A549 (cell line): ENCODE results near the gene COL16A1. TPM values are rescaled to one million over a fixed set of nuclear protein-coding genes. Genes with fewer than 3 reads are reported as not detected.
A peak's percentile ranks its signal among the peaks of the same experiment; 100 is the strongest.

Experiments
- ATAC-seq, 2 experiments: fragments of 200-7000 bp in 1 of 2; fragments of >200 bp in 1 of 2; cut with Nextera tagmentation in 1 of 2; cut with Tn5 transposase in 1 of 2; 3 replicates each; pipeline versions ENCODE4 v1.8.0 to v1.9.1; 2018 to 2020; ENCODE audit warnings: mild to moderate bottlenecking in 1 of 2, moderate library complexity in 1 of 2
- CTCF ChIA-PET: fragments of 300-600 bp; sonication (Branson Sonifier 250); formaldehyde crosslinking; extraction: SDS; loops from one replicate; lab custom pipeline; 2021; ENCODE audit warnings: antibody characterized with exemption, inconsistent platforms; lab: Yijun Ruan, JAX
- POLR2A ChIA-PET: fragments of 350-600 bp; formaldehyde crosslinking; extraction: SDS; loops from one replicate; lab custom pipeline; 2021; ENCODE audit warnings: antibody characterized with exemption, inconsistent platforms; lab: Yijun Ruan, JAX
- DNase-seq, 2 experiments: peaks; one replicate each; pipeline versions ENCODE4 v3.0.0 to v3.0.0-alpha.2; 2011 to 2016; ENCODE audit warnings: low read depth in 1 of 2, low spot score in 1 of 2
- FAIRE-seq: peaks from 2 replicates; lab custom pipeline; 2011; peaks lifted over from hg19 to GRCh38; lab: Jason Lieb, UNC
- H3K27ac ChIP-seq, 2 experiments: fragments of >200 bp; sonication (Bioruptor Twin); formaldehyde crosslinking; 3 replicates each; pipeline ENCODE4 v1.5.1; 2016 to 2017
- H3K4me1 ChIP-seq: fragments of >200 bp; sonication (Bioruptor Twin); formaldehyde crosslinking; 3 replicates; pipeline ENCODE4 v1.6.1; 2016
- H3K4me2 ChIP-seq: fragments of >200 bp; sonication (Bioruptor Twin); formaldehyde crosslinking; 3 replicates; pipeline ENCODE4 v1.6.1; 2016
- H3K4me3 ChIP-seq: fragments of >200 bp; sonication (Bioruptor Twin); formaldehyde crosslinking; 3 replicates; pipeline ENCODE4 v1.5.1; 2016
- H3K9me3 ChIP-seq: fragments of >200 bp; sonication (Bioruptor Twin); formaldehyde crosslinking; 3 replicates; pipeline ENCODE4 v1.6.1; 2016
- CBX2 ChIP-seq: fragments of 200-600 bp; sonication (generic); IDR thresholded peaks from 2 replicates; pipeline ENCODE4 v1.6.1; 2016; ENCODE audit warnings: low read depth, mild to moderate bottlenecking, borderline replicate concordance
- CEBPB ChIP-seq, 2 experiments: fragments of >200 bp in 1 of 2; sonication (Bioruptor Twin) in 1 of 2; formaldehyde crosslinking in 1 of 2; IDR thresholded peaks; 2 replicates each; pipeline ENCODE4 v1.6.1; 2012 to 2016
- CHD2 ChIP-seq: fragments of 150-350 bp; IDR thresholded peaks from 2 replicates; pipeline ENCODE4 v1.6.1; 2014; ENCODE audit warnings: low read length; ENCODE audit not compliant: partially characterized antibody
- CHD4 ChIP-seq: fragments of 200-600 bp; sonication (generic); IDR thresholded peaks from 2 replicates; pipeline ENCODE4 v1.6.1; 2016; ENCODE audit warnings: antibody characterized with exemption, mild to moderate bottlenecking, borderline replicate concordance
- E2F6 ChIP-seq: IDR thresholded peaks from 2 replicates; pipeline ENCODE4 v1.6.1; 2012; ENCODE audit warnings: low read depth, borderline replicate concordance
- EHF ChIP-seq: fragments of 250-450 bp; sonication (Bioruptor Pico); IDR thresholded peaks from 2 replicates; pipeline ENCODE4 v1.5.0; 2020; ENCODE audit warnings: mild to moderate bottlenecking
- EHMT2 ChIP-seq: fragments of 200-600 bp; sonication (generic); IDR thresholded peaks from 2 replicates; pipeline ENCODE4 v1.6.1; 2016; ENCODE audit warnings: antibody characterized with exemption, low read depth, mild to moderate bottlenecking, moderate library complexity
- FOSB ChIP-seq: fragments of 250-450 bp; sonication (Bioruptor Pico); IDR thresholded peaks from 2 replicates; pipeline ENCODE4 v1.5.0; 2020; ENCODE audit warnings: mild to moderate bottlenecking, moderate library complexity
- GATA3 ChIP-seq: IDR thresholded peaks from 2 replicates; pipeline ENCODE4 v1.6.1; 2012; ENCODE audit warnings: borderline replicate concordance
- HOXA7 ChIP-seq: fragments of 250-450 bp; sonication (Bioruptor Pico); IDR thresholded peaks from 2 replicates; pipeline ENCODE4 v1.5.0; 2020; ENCODE audit warnings: mild to moderate bottlenecking, moderate library complexity
- JUNB ChIP-seq: fragments of >200 bp; sonication (Bioruptor Twin); formaldehyde crosslinking; IDR thresholded peaks from 2 replicates; pipeline ENCODE4 v1.6.1; 2016
- MAZ ChIP-seq: fragments of 150-350 bp; IDR thresholded peaks from 2 replicates; pipeline ENCODE4 v1.6.1; 2014; ENCODE audit warnings: antibody characterized with exemption, low read depth, low read length, borderline replicate concordance
- MYC ChIP-seq: IDR thresholded peaks from 2 replicates; pipeline ENCODE4 v1.6.1; 2012; ENCODE audit warnings: mild to moderate bottlenecking, inconsistent platforms, low read length, improper control_type of control experiment, borderline replicate concordance
- NPAS2 ChIP-seq: fragments of 250-450 bp; sonication (Bioruptor Pico); IDR thresholded peaks from 2 replicates; pipeline ENCODE4 v1.8.0; 2022; ENCODE audit warnings: mild to moderate bottlenecking, moderate library complexity, borderline replicate concordance
- NR3C1 ChIP-seq: fragments of >200 bp; sonication (Bioruptor Twin); formaldehyde crosslinking; IDR thresholded peaks from 3 replicates; pipeline ENCODE4 v1.6.1; 2017
- PHF8 ChIP-seq: fragments of 200-600 bp; sonication (generic); IDR thresholded peaks from 2 replicates; pipeline ENCODE4 v1.6.1; 2016; ENCODE audit warnings: low read depth, mild to moderate bottlenecking, antibody characterized with exemption, moderate library complexity, borderline replicate concordance
- POLR2A ChIP-seq: IDR thresholded peaks from 2 replicates; pipeline ENCODE4 v1.6.1; 2012; ENCODE audit warnings: mild to moderate bottlenecking, low read length
- RAD21 ChIP-seq, 2 experiments: fragments of >200 bp in 1 of 2; sonication (Bioruptor Twin) in 1 of 2; formaldehyde crosslinking in 1 of 2; IDR thresholded peaks in 1 of 2; conservative IDR thresholded peaks in 1 of 2; 2 replicates in 1 of 2; 3 replicates in 1 of 2; pipeline ENCODE4 v1.6.1; 2012 to 2018; ENCODE audit warnings: inconsistent platforms in 1 of 2
- RCOR1 ChIP-seq: fragments of 150-350 bp; IDR thresholded peaks from 2 replicates; pipeline ENCODE4 v1.6.1; 2014; ENCODE audit warnings: antibody characterized with exemption, low read length, low read depth
- RFX5 ChIP-seq: fragments of 450-650 bp; IDR thresholded peaks from 2 replicates; pipeline ENCODE4 v1.7.1; 2014; ENCODE audit warnings: antibody characterized with exemption, mild to moderate bottlenecking, moderate library complexity
- SMC3 ChIP-seq: fragments of >200 bp; sonication (Bioruptor Twin); formaldehyde crosslinking; IDR thresholded peaks from 3 replicates; pipeline ENCODE4 v1.6.1; 2018; ENCODE audit warnings: inconsistent platforms
- SREBF2 ChIP-seq: fragments of 450-650 bp; IDR thresholded peaks from 2 replicates; pipeline ENCODE4 v1.6.1; 2014; ENCODE audit warnings: mild to moderate bottlenecking, moderate library complexity
- TP53 ChIP-seq: fragments of 250-450 bp; sonication (Bioruptor Pico); IDR thresholded peaks from 2 replicates; pipeline ENCODE4 v1.5.0; 2021; ENCODE audit warnings: mild to moderate bottlenecking, moderate library complexity
- ZNF302 ChIP-seq: fragments of 250-450 bp; sonication (Bioruptor Pico); IDR thresholded peaks from 2 replicates; pipeline ENCODE4 v1.9.0; 2021; ENCODE audit warnings: inconsistent platforms, mild to moderate bottlenecking, moderate library complexity
- ZSCAN20 ChIP-seq: fragments of 250-450 bp; sonication (Bioruptor Pico); IDR thresholded peaks from 2 replicates; pipeline ENCODE4 v1.8.0; 2022; ENCODE audit warnings: mild to moderate bottlenecking, moderate library complexity
- WGBS: methylation state at CpG from one replicate; pipeline ENCODE4 v1.1.6; 2017; ENCODE audit errors: missing lambda C conversion rate; 5-methylcytosine and 5-hydroxymethylcytosine counted together
- polyA plus RNA-seq, 4 experiments: library from polyadenylated mRNA; depleted of rRNA in 3 of 4; stranded (reverse); fragments of >200 nt; fragmentation: RNase III in 1 of 4; extraction: RNeasy Plus Mini Kit Qiagen cat#74134 plus additional on column Dnase treatment in 1 of 4; gene quantifications; 2 replicates in 3 of 4; 3 replicates in 1 of 4; pipeline ENCODE4 v1.2.3, GENCODE V29; 2011 to 2017
- TF ChIP-seq, protein P1 (sequence below): IDR thresholded peaks from 2 replicates; pipeline ENCODE4 v1.6.1; 2012
- TF ChIP-seq, protein P2 (sequence below): fragments of >200 bp; sonication (Bioruptor Twin); formaldehyde crosslinking; IDR thresholded peaks from 2 replicates; pipeline ENCODE4 v1.6.1; 2016

COL16A1 gene
- polyA plus RNA-seq, 2 of the 4 experiments (the other 2 are of a cell fraction) = 1.4 to 8.1 TPM

DNA sequence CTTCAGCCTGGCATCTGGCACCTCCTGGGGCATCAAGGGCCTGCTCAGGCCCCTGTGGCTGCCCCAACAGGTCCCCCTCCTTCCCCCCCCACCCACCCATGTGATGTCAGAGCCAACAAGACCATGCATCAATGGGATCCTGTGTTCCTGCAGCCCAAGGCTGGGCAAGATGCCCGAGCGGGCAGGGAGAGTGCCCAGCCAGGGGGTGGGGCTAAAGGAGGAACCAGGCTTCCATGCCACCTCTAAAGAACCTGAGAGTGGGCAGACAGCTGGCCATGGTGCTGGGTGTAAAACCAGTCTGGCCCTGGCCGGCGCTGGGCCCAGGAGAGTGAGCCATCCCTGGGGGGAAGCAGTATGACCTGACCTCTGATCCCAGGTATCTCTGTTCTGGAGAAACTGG is 7.6 kb downstream of the COL16A1 start:
- ChIA-PET POLR2A (no interaction called here), CTCF (interaction anchor here (0.9 to 2.1 kb wide), 5 partner anchors 8 to 20 kb away, joined by 3 to 8 read pairs (median 3); partner anchors contain the start of gene COL16A1)
- ATAC-seq (no peak), FAIRE-seq (no peak), DNase-seq (no peak)
- Histone ChIP-seq H3K27ac (peak overlapping the region in 1 of 2 experiments; percentile 95; a peak in 4 of 6 replicates), H3K4me2 (no peak overlapping the region), H3K4me1 (peaks cover 62% of the 10 kb centered on the region), H3K4me3 (no peak overlapping the region), H3K9me3 (no peaks in the 10 kb centered on the region)
- no CpG with 5 or more reads among the region's 4 CpGs for WGBS
- TF ChIP-seq CHD2 (no peak), POLR2A (no peak), EHMT2 (no peak), ZNF302 (CRISPR knock-in tag) (no peak), JUNB (no peak), SMC3 (no peak), FOSB (CRISPR knock-in tag) (no peak), GATA3 (no peak), NPAS2 (CRISPR knock-in tag) (no peak), NR3C1 (no peak), ZSCAN20 (CRISPR knock-in tag) (no peak), CHD4 (no peak), MAZ (no peak), HOXA7 (no peak)
- TF ChIP-seq, protein P1, sequence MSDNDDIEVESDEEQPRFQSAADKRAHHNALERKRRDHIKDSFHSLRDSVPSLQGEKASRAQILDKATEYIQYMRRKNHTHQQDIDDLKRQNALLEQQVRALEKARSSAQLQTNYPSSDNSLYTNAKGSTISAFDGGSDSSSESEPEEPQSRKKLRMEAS = no peak

DNA sequence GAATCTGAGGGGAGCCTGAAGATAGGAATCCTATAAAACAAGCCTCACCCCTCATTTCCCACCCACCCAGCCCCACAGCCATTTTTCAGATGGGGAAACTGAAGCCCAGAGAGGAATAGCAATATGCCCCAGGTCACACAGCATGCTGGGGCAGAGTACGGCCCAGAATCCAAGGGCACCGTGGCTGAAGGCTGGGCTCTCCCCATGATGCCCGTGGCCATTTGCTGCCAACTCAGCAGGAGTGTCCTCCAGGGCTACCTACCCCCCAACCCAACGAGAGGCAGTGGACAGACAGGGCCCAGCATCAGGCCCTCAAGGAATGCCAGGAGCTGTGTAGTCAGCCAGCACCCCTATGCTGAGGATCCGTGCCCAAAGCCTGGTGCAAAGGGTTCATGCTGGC is 8.5 kb downstream of the COL16A1 start:
- FAIRE-seq (no peak), DNase-seq (no peak), ATAC-seq (no peak)
- Histone ChIP-seq H3K4me3 (no peak overlapping the region), H3K4me1 (peaks cover 62% of the 10 kb centered on the region), H3K27ac (peak overlapping the region in 1 of 2 experiments; percentile 95; a peak in 4 of 6 replicates), H3K4me2 (no peak overlapping the region), H3K9me3 (no peaks in the 10 kb centered on the region)
- TF ChIP-seq SREBF2 (no peak), TP53 (no peak), SMC3 (no peak), RAD21 (conservative IDR thresholded peaks at IDR 0.05 in 1 of 2, IDR thresholded peaks at IDR 0.05 in 1 of 2) (no peak), HOXA7 (no peak), CEBPB (IDR thresholded peaks at IDR 0.05) (no peak), PHF8 (no peak), MYC (no peak), RFX5 (no peak), EHMT2 (no peak), E2F6 (no peak), RCOR1 (no peak), CBX2 (no peak), NPAS2 (CRISPR knock-in tag) (no peak), EHF (no peak), FOSB (CRISPR knock-in tag) (no peak)
- TF ChIP-seq, protein P2, sequence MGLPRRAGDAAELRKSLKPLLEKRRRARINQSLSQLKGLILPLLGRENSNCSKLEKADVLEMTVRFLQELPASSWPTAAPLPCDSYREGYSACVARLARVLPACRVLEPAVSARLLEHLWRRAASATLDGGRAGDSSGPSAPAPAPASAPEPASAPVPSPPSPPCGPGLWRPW = no peak
- no CpG with 5 or more reads among the region's 5 CpGs for WGBS
- ChIA-PET CTCF (interaction anchor here (0.9 to 2.1 kb wide), 4 partner anchors 9 to 21 kb away, joined by 3 to 8 read pairs (median 3); partner anchors contain the start of gene COL16A1), POLR2A (interaction anchor here (0.5 to 0.8 kb wide), 2 partner anchors 20 to 94 kb away, joined by 3 to 6 read pairs; no protein-coding TSS in a partner anchor)
